DOHH2 (cell line): ENCODE data around the gene MARK4.

Experiments
- H3F3A ChIP-seq: fragments of 200-600 bp; sonication (generic), shearing (Covaris generic); 2 replicates; pipeline ENCODE4 v1.6.0; 2016; ENCODE audit warnings: antibody characterized with exemption, mild to moderate bottlenecking; ENCODE audit not compliant: control insufficient read depth, insufficient read depth
- H3K27ac ChIP-seq: fragments of 200-600 bp; sonication (generic); 2 replicates; pipeline ENCODE4 v1.5.1; 2014; ENCODE audit warnings: low read depth, mild to moderate bottlenecking, low read length, moderate library complexity
- H3K27me3 ChIP-seq: fragments of 200-600 bp; sonication (generic); 2 replicates; pipeline ENCODE4 v1.6.1; 2014; ENCODE audit warnings: mild to moderate bottlenecking, low read length, mixed read lengths; ENCODE audit not compliant: control insufficient read depth
- H3K36me3 ChIP-seq: fragments of 200-600 bp; sonication (generic); 2 replicates; pipeline ENCODE4 v1.6.1; 2014; ENCODE audit warnings: mild to moderate bottlenecking, low read length, moderate library complexity, mixed read lengths; ENCODE audit not compliant: control insufficient read depth
- H3K4me1 ChIP-seq: fragments of 200-600 bp; sonication (generic); 2 replicates; pipeline ENCODE4 v1.6.1; 2014; ENCODE audit warnings: mild to moderate bottlenecking, low read length, mixed read lengths; ENCODE audit not compliant: control insufficient read depth
- H3K4me2 ChIP-seq: fragments of 200-600 bp; sonication (generic); 2 replicates; pipeline ENCODE4 v1.6.0; 2014; ENCODE audit warnings: mild to moderate bottlenecking, low read length, moderate library complexity
- H3K4me3 ChIP-seq: fragments of 200-600 bp; sonication (generic); 2 replicates; pipeline ENCODE4 v1.5.1; 2014; ENCODE audit warnings: mild to moderate bottlenecking, low read length, mixed read lengths
- H3K79me2 ChIP-seq: fragments of 200-600 bp; sonication (generic); 2 replicates; pipeline ENCODE4 v1.6.1; 2014; ENCODE audit warnings: mild to moderate bottlenecking, low read length, mixed read lengths; ENCODE audit not compliant: control insufficient read depth
- H3K9me2 ChIP-seq: fragments of 200-600 bp; sonication (generic); replicated peaks from 2 replicates; pipeline ENCODE4 v1.6.1; 2014; ENCODE audit warnings: mild to moderate bottlenecking, low read length, mixed read lengths; ENCODE audit not compliant: control insufficient read depth
- H3K9me3 ChIP-seq: fragments of 200-600 bp; sonication (generic); 2 replicates; pipeline ENCODE4 v1.6.1; 2014; ENCODE audit warnings: antibody characterized with exemption, low read length, mixed read lengths; ENCODE audit not compliant: control insufficient read depth, insufficient read depth
- H4K20me1 ChIP-seq: fragments of 200-600 bp; sonication (generic); 2 replicates; pipeline ENCODE4 v1.6.0; 2014; ENCODE audit warnings: low read depth, mild to moderate bottlenecking, antibody characterized with exemption, low read length, moderate library complexity; ENCODE audit not compliant: control insufficient read depth, insufficient read depth
- EZH2phosphoT487 ChIP-seq: fragments of 200-600 bp; sonication (generic); IDR thresholded peaks from 2 replicates; pipeline ENCODE4 v1.6.1; 2017; ENCODE audit warnings: borderline replicate concordance, mild to moderate bottlenecking, antibody characterized with exemption, low read length, moderate library complexity, mixed read lengths
- TF ChIP-seq, protein P1 (sequence below): fragments of 200-600 bp; sonication (generic); IDR thresholded peaks from one replicate; pipeline ENCODE4 v1.5.1; 2014; ENCODE audit warnings: antibody characterized with exemption, mild to moderate bottlenecking, low read depth, low read length; ENCODE audit not compliant: poor library complexity, severe bottlenecking

MARK4 gene

GRCh38 chr19:45349126-45349415 is 98.0 kb downstream of the MARK4 start:
- Histone ChIP-seq H3K36me3 (peaks cover 12% of the 10 kb centered on the region), H3K79me2 (no peaks in the 10 kb centered on the region), H3K4me3 (no peak overlapping the region), H3K27ac (no peak overlapping the region), H3K4me1 (no peaks in the 10 kb centered on the region), H4K20me1 (no peaks in the 10 kb centered on the region), H3K9me2 (no peaks in the 10 kb centered on the region), H3F3A (no peaks in the 10 kb centered on the region), H3K27me3 (no peaks in the 10 kb centered on the region), H3K9me3 (no peaks in the 10 kb centered on the region), H3K4me2 (no peak overlapping the region)
- TF ChIP-seq, protein P1, sequence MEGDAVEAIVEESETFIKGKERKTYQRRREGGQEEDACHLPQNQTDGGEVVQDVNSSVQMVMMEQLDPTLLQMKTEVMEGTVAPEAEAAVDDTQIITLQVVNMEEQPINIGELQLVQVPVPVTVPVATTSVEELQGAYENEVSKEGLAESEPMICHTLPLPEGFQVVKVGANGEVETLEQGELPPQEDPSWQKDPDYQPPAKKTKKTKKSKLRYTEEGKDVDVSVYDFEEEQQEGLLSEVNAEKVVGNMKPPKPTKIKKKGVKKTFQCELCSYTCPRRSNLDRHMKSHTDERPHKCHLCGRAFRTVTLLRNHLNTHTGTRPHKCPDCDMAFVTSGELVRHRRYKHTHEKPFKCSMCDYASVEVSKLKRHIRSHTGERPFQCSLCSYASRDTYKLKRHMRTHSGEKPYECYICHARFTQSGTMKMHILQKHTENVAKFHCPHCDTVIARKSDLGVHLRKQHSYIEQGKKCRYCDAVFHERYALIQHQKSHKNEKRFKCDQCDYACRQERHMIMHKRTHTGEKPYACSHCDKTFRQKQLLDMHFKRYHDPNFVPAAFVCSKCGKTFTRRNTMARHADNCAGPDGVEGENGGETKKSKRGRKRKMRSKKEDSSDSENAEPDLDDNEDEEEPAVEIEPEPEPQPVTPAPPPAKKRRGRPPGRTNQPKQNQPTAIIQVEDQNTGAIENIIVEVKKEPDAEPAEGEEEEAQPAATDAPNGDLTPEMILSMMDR: no peak
- no peak for TF ChIP-seq EZH2phosphoT487

GRCh38 chr19:45349430-45349941 is 98.4 kb downstream of the MARK4 start:
- H3K79me2 ChIP-seq: no peaks in the 10 kb centered on the region
- TF ChIP-seq, protein P1: no peak
- no peak for TF ChIP-seq EZH2phosphoT487
- H3K9me2 ChIP-seq: no peaks in the 10 kb centered on the region
- no peaks in the 10 kb centered on the region for H4K20me1 ChIP-seq
- H3K27me3 ChIP-seq: no peaks in the 10 kb centered on the region
- no peak overlapping the region for H3K4me2 ChIP-seq
- H3K36me3 ChIP-seq: peaks cover 16% of the 10 kb centered on the region
- H3K4me1 ChIP-seq: no peaks in the 10 kb centered on the region
- H3K9me3 ChIP-seq: no peaks in the 10 kb centered on the region
- no peak overlapping the region for H3K4me3 ChIP-seq
- H3F3A ChIP-seq: no peaks in the 10 kb centered on the region
- H3K27ac ChIP-seq: no peak overlapping the region

GRCh38 chr19:45350477-45351058 is 99.5 kb downstream of the MARK4 start:
- H3K27me3 ChIP-seq: no peaks in the 10 kb centered on the region
- H3K4me3 ChIP-seq: no peak overlapping the region
- no peaks in the 10 kb centered on the region for H3K9me3 ChIP-seq
- no peaks in the 10 kb centered on the region for H3F3A ChIP-seq
- H3K9me2 ChIP-seq: no peaks in the 10 kb centered on the region
- TF ChIP-seq, protein P1: no peak
- no peak for TF ChIP-seq EZH2phosphoT487
- no peaks in the 10 kb centered on the region for H3K4me1 ChIP-seq
- peaks cover 17% of the 10 kb centered on the region for H3K36me3 ChIP-seq
- H3K4me2 ChIP-seq: no peak overlapping the region
- no peaks in the 10 kb centered on the region for H4K20me1 ChIP-seq
- H3K27ac ChIP-seq: no peak overlapping the region
- H3K79me2 ChIP-seq: no peaks in the 10 kb centered on the region
